ENCODE data around the gene ADAMTS15.

ADAMTS15 gene

GRCh38 chr11:130455483-130456127 is 7.2 kb downstream of the ADAMTS15 start:
- H3K4me3 ChIP-seq = no peak overlapping the region

GRCh38 chr11:130456286-130456685 is 7.8 kb downstream of the ADAMTS15 start:
- H3K4me2 ChIP-seq = no peak overlapping the region
- no peak overlapping the region for H3K27ac ChIP-seq
- peaks cover 17% of the 10 kb centered on the region for H3K4me1 ChIP-seq
- H3K4me3 ChIP-seq = no peak overlapping the region
- no peak overlapping the region for H3K9ac ChIP-seq
- TF ChIP-seq Cebpa-rat (IDR thresholded peaks at IDR 0.05) = no peak
- H3K27me3 ChIP-seq = no peaks in the 10 kb centered on the region
- H3K9me3 ChIP-seq = no peaks in the 10 kb centered on the region
- no peaks in the 10 kb centered on the region for H3K36me3 ChIP-seq
- H4K20me1 ChIP-seq = no peaks in the 10 kb centered on the region

More at GRCh38 chr11:130455483-130456127, 7.2 kb downstream of the ADAMTS15 start:
- Histone ChIP-seq H3K4me1 (peaks cover 12% of the 10 kb centered on the region), H3K9ac (no peak overlapping the region), H3K27ac (no peak overlapping the region), H3K9me3 (no peaks in the 10 kb centered on the region), H3K36me3 (no peaks in the 10 kb centered on the region), H3K4me2 (no peak overlapping the region), H3K27me3 (no peaks in the 10 kb centered on the region), H4K20me1 (no peaks in the 10 kb centered on the region)
- no peak for TF ChIP-seq Cebpa-rat (IDR thresholded peaks at IDR 0.05)

- no peak overlapping the region for H3K27ac ChIP-seq
- H3K4me1 ChIP-seq = peaks cover 20% of the 10 kb centered on the region
- no peak overlapping the region for H3K9ac ChIP-seq
- H3K36me3 ChIP-seq = no peaks in the 10 kb centered on the region
- H3K4me3 ChIP-seq = no peak overlapping the region
- no peaks in the 10 kb centered on the region for H3K9me3 ChIP-seq
- no peak for TF ChIP-seq Cebpa-rat (IDR thresholded peaks at IDR 0.05)
- H3K27me3 ChIP-seq = no peaks in the 10 kb centered on the region
- H3K4me2 ChIP-seq = no peak overlapping the region
- no peaks in the 10 kb centered on the region for H4K20me1 ChIP-seq
Measured at GRCh38 chr11:130457623-130458409, 9.4 kb downstream of the ADAMTS15 start.

- no peaks in the 10 kb centered on the region for H3K36me3 ChIP-seq
- H3K4me1 ChIP-seq = peaks cover 20% of the 10 kb centered on the region
- no peak overlapping the region for H3K4me3 ChIP-seq
- TF ChIP-seq Cebpa-rat (IDR thresholded peaks at IDR 0.05) = no peak
- no peak overlapping the region for H3K4me2 ChIP-seq
- H3K9me3 ChIP-seq = no peaks in the 10 kb centered on the region
- no peaks in the 10 kb centered on the region for H4K20me1 ChIP-seq
- no peaks in the 10 kb centered on the region for H3K27me3 ChIP-seq
- H3K27ac ChIP-seq = no peak overlapping the region
- H3K9ac ChIP-seq = no peak overlapping the region
Measured at GRCh38 chr11:130458410-130458729, 9.9 kb downstream of the ADAMTS15 start.

- peaks cover 20% of the 10 kb centered on the region for H3K4me1 ChIP-seq
- no peaks in the 10 kb centered on the region for H4K20me1 ChIP-seq
- no peak overlapping the region for H3K27ac ChIP-seq
- no peaks in the 10 kb centered on the region for H3K9me3 ChIP-seq
- no peaks in the 10 kb centered on the region for H3K36me3 ChIP-seq
- TF ChIP-seq Cebpa-rat (IDR thresholded peaks at IDR 0.05) = no peak
- no peak overlapping the region for H3K4me3 ChIP-seq
- H3K9ac ChIP-seq = no peak overlapping the region
- no peak overlapping the region for H3K4me2 ChIP-seq
- no peaks in the 10 kb centered on the region for H3K27me3 ChIP-seq
Measured at GRCh38 chr11:130459521-130459920, 11.1 kb downstream of the ADAMTS15 start.

- H4K20me1 ChIP-seq = no peaks in the 10 kb centered on the region
- no peak overlapping the region for H3K9ac ChIP-seq
- H3K36me3 ChIP-seq = no peaks in the 10 kb centered on the region
- H3K4me1 ChIP-seq = peaks cover 20% of the 10 kb centered on the region
- H3K4me2 ChIP-seq = no peak overlapping the region
- no peaks in the 10 kb centered on the region for H3K9me3 ChIP-seq
- no peaks in the 10 kb centered on the region for H3K27me3 ChIP-seq
- H3K27ac ChIP-seq = no peak overlapping the region
- H3K4me3 ChIP-seq = no peak overlapping the region
- no peak for TF ChIP-seq Cebpa-rat (IDR thresholded peaks at IDR 0.05)
Measured at GRCh38 chr11:130462101-130462885, 13.8 kb downstream of the ADAMTS15 start.

- H3K4me2 ChIP-seq = no peak overlapping the region
- no peaks in the 10 kb centered on the region for H3K27me3 ChIP-seq
- no peak for TF ChIP-seq Cebpa-rat (IDR thresholded peaks at IDR 0.05)
- H3K9ac ChIP-seq = no peak overlapping the region
- no peaks in the 10 kb centered on the region for H3K36me3 ChIP-seq
- no peaks in the 10 kb centered on the region for H4K20me1 ChIP-seq
- H3K27ac ChIP-seq = no peak overlapping the region
- peaks cover 20% of the 10 kb centered on the region for H3K4me1 ChIP-seq
- H3K9me3 ChIP-seq = no peaks in the 10 kb centered on the region
- H3K4me3 ChIP-seq = no peak overlapping the region
Measured at GRCh38 chr11:130462931-130463330, 14.5 kb downstream of the ADAMTS15 start.

GRCh38 chr11:130464291-130464812 is 15.9 kb downstream of the ADAMTS15 start:
- no peak overlapping the region for H3K4me2 ChIP-seq
- no peak for TF ChIP-seq Cebpa-rat (IDR thresholded peaks at IDR 0.05)
- no peak overlapping the region for H3K27ac ChIP-seq
- no peak overlapping the region for H3K9ac ChIP-seq
- no peaks in the 10 kb centered on the region for H4K20me1 ChIP-seq
- no peaks in the 10 kb centered on the region for H3K9me3 ChIP-seq
- H3K4me3 ChIP-seq = no peak overlapping the region
- H3K27me3 ChIP-seq = no peaks in the 10 kb centered on the region
- peaks cover 14% of the 10 kb centered on the region for H3K4me1 ChIP-seq
- no peaks in the 10 kb centered on the region for H3K36me3 ChIP-seq

GRCh38 chr11:130465263-130465662 is 16.8 kb downstream of the ADAMTS15 start:
- no peaks in the 10 kb centered on the region for H3K9me3 ChIP-seq
- TF ChIP-seq Cebpa-rat (IDR thresholded peaks at IDR 0.05) = no peak
- H3K4me2 ChIP-seq = no peak overlapping the region
- peaks cover 14% of the 10 kb centered on the region for H3K4me1 ChIP-seq
- H3K36me3 ChIP-seq = no peaks in the 10 kb centered on the region
- H4K20me1 ChIP-seq = no peaks in the 10 kb centered on the region
- H3K9ac ChIP-seq = no peak overlapping the region
- H3K4me3 ChIP-seq = no peak overlapping the region
- H3K27ac ChIP-seq = no peak overlapping the region
- H3K27me3 ChIP-seq = no peaks in the 10 kb centered on the region
